A549 (cell line): ENCODE data around the gene USP24. TPM values are rescaled to one million over a fixed set of nuclear protein-coding genes. Genes with fewer than 3 reads are reported as not detected.

Experiments
- ATAC-seq, 2 experiments: fragments of 200-7000 bp in 1 of 2; fragments of >200 bp in 1 of 2; cut with Nextera tagmentation in 1 of 2; cut with Tn5 transposase in 1 of 2; 3 replicates each; pipeline versions ENCODE4 v1.8.0 to v1.9.1; 2018 to 2020; ENCODE audit warnings: mild to moderate bottlenecking in 1 of 2, moderate library complexity in 1 of 2
- CTCF ChIA-PET: fragments of 300-600 bp; sonication (Branson Sonifier 250); formaldehyde crosslinking; extraction: SDS; loops from one replicate; lab custom pipeline; 2021; ENCODE audit warnings: antibody characterized with exemption, inconsistent platforms; lab: Yijun Ruan, JAX
- POLR2A ChIA-PET: fragments of 350-600 bp; formaldehyde crosslinking; extraction: SDS; loops from one replicate; lab custom pipeline; 2021; ENCODE audit warnings: antibody characterized with exemption, inconsistent platforms; lab: Yijun Ruan, JAX
- DNase-seq, 2 experiments: peaks; one replicate each; pipeline versions ENCODE4 v3.0.0 to v3.0.0-alpha.2; 2011 to 2016; ENCODE audit warnings: low read depth in 1 of 2, low spot score in 1 of 2
- FAIRE-seq: peaks from 2 replicates; lab custom pipeline; 2011; peaks lifted over from hg19 to GRCh38; lab: Jason Lieb, UNC
- H3K27ac ChIP-seq, 2 experiments: fragments of >200 bp; sonication (Bioruptor Twin); formaldehyde crosslinking; 3 replicates each; pipeline ENCODE4 v1.5.1; 2016 to 2017
- H3K4me1 ChIP-seq: fragments of >200 bp; sonication (Bioruptor Twin); formaldehyde crosslinking; 3 replicates; pipeline ENCODE4 v1.6.1; 2016
- H3K4me2 ChIP-seq: fragments of >200 bp; sonication (Bioruptor Twin); formaldehyde crosslinking; 3 replicates; pipeline ENCODE4 v1.6.1; 2016
- H3K4me3 ChIP-seq: fragments of >200 bp; sonication (Bioruptor Twin); formaldehyde crosslinking; 3 replicates; pipeline ENCODE4 v1.5.1; 2016
- H3K9me3 ChIP-seq: fragments of >200 bp; sonication (Bioruptor Twin); formaldehyde crosslinking; 3 replicates; pipeline ENCODE4 v1.6.1; 2016
- BCL3 ChIP-seq: fragments of >200 bp; sonication (Bioruptor Twin); formaldehyde crosslinking; IDR thresholded peaks from 3 replicates; pipeline ENCODE4 v1.6.1; 2016
- CBX2 ChIP-seq: fragments of 200-600 bp; sonication (generic); IDR thresholded peaks from 2 replicates; pipeline ENCODE4 v1.6.1; 2016; ENCODE audit warnings: low read depth, mild to moderate bottlenecking, borderline replicate concordance
- CEBPB ChIP-seq, 2 experiments: fragments of >200 bp in 1 of 2; sonication (Bioruptor Twin) in 1 of 2; formaldehyde crosslinking in 1 of 2; IDR thresholded peaks; 2 replicates each; pipeline ENCODE4 v1.6.1; 2012 to 2016
- CHD2 ChIP-seq: fragments of 150-350 bp; IDR thresholded peaks from 2 replicates; pipeline ENCODE4 v1.6.1; 2014; ENCODE audit warnings: low read length; ENCODE audit not compliant: partially characterized antibody
- CHD4 ChIP-seq: fragments of 200-600 bp; sonication (generic); IDR thresholded peaks from 2 replicates; pipeline ENCODE4 v1.6.1; 2016; ENCODE audit warnings: antibody characterized with exemption, mild to moderate bottlenecking, borderline replicate concordance
- ELK1 ChIP-seq: fragments of 150-350 bp; IDR thresholded peaks from 2 replicates; pipeline ENCODE4 v1.6.1; 2014; ENCODE audit warnings: low read depth, mild to moderate bottlenecking, low read length
- EP300 ChIP-seq, 2 experiments: fragments of >200 bp; sonication (Bioruptor Twin); formaldehyde crosslinking; IDR thresholded peaks; 2 replicates in 1 of 2; 3 replicates in 1 of 2; pipeline ENCODE4 v1.6.1; 2016 to 2017
- FOSL2 ChIP-seq, 2 experiments: fragments of 450-650 bp in 1 of 2; fragments of >200 bp in 1 of 2; sonication (Bioruptor Twin) in 1 of 2; formaldehyde crosslinking; IDR thresholded peaks; 2 replicates each; pipeline versions ENCODE4 v1.5.0 to v1.6.1; 2016 to 2020; ENCODE audit warnings: mild to moderate bottlenecking in 1 of 2, moderate library complexity in 1 of 2
- HDAC2 ChIP-seq: fragments of 200-600 bp; sonication (generic); IDR thresholded peaks from 2 replicates; pipeline ENCODE4 v1.6.1; 2016
- HMGXB4 ChIP-seq: fragments of 250-450 bp; sonication (Bioruptor Pico); IDR thresholded peaks from 2 replicates; pipeline ENCODE4 v1.5.0; 2021; ENCODE audit warnings: mild to moderate bottlenecking, moderate library complexity, borderline replicate concordance
- HOXB13 ChIP-seq: fragments of 250-450 bp; sonication (Bioruptor Pico); IDR thresholded peaks from 2 replicates; pipeline ENCODE4 v1.5.0; 2020; ENCODE audit warnings: low read depth, mild to moderate bottlenecking, moderate library complexity
- JUN ChIP-seq, 2 experiments: fragments of >200 bp; sonication (Bioruptor Twin); formaldehyde crosslinking; IDR thresholded peaks; 2 replicates in 1 of 2; 3 replicates in 1 of 2; pipeline ENCODE4 v1.6.1; 2016 to 2017
- JUNB ChIP-seq: fragments of >200 bp; sonication (Bioruptor Twin); formaldehyde crosslinking; IDR thresholded peaks from 2 replicates; pipeline ENCODE4 v1.6.1; 2016
- KDM5A ChIP-seq: fragments of 200-600 bp; sonication (generic); IDR thresholded peaks from 2 replicates; pipeline ENCODE4 v1.6.1; 2016; ENCODE audit warnings: antibody characterized with exemption, mild to moderate bottlenecking
- MAFK ChIP-seq: fragments of 450-650 bp; IDR thresholded peaks from 2 replicates; pipeline ENCODE4 v1.6.1; 2014; ENCODE audit not compliant: partially characterized antibody
- NR3C1 ChIP-seq: fragments of >200 bp; sonication (Bioruptor Twin); formaldehyde crosslinking; IDR thresholded peaks from 3 replicates; pipeline ENCODE4 v1.6.1; 2017
- RARB ChIP-seq: fragments of 250-450 bp; sonication (Bioruptor Pico); IDR thresholded peaks from 2 replicates; pipeline ENCODE4 v1.8.0; 2021; ENCODE audit warnings: mild to moderate bottlenecking, moderate library complexity
- REST ChIP-seq: fragments of 200-600 bp; sonication (generic); IDR thresholded peaks from 2 replicates; pipeline ENCODE4 v1.6.1; 2016; ENCODE audit warnings: antibody characterized with exemption, mild to moderate bottlenecking, moderate library complexity
- SMC3 ChIP-seq: fragments of >200 bp; sonication (Bioruptor Twin); formaldehyde crosslinking; IDR thresholded peaks from 3 replicates; pipeline ENCODE4 v1.6.1; 2018; ENCODE audit warnings: inconsistent platforms
- ZFP36 ChIP-seq: fragments of 450-650 bp; IDR thresholded peaks from 2 replicates; pipeline ENCODE4 v1.6.1; 2014; ENCODE audit warnings: borderline replicate concordance; ENCODE audit not compliant: partially characterized antibody
- ZNF302 ChIP-seq: fragments of 250-450 bp; sonication (Bioruptor Pico); IDR thresholded peaks from 2 replicates; pipeline ENCODE4 v1.9.0; 2021; ENCODE audit warnings: inconsistent platforms, mild to moderate bottlenecking, moderate library complexity
- WGBS: methylation state at CpG from one replicate; pipeline ENCODE4 v1.1.6; 2017; ENCODE audit errors: missing lambda C conversion rate; 5-methylcytosine and 5-hydroxymethylcytosine counted together
- polyA plus RNA-seq, 4 experiments: library from polyadenylated mRNA; depleted of rRNA in 3 of 4; stranded (reverse); fragments of >200 nt; fragmentation: RNase III in 1 of 4; extraction: RNeasy Plus Mini Kit Qiagen cat#74134 plus additional on column Dnase treatment in 1 of 4; gene quantifications; 2 replicates in 3 of 4; 3 replicates in 1 of 4; pipeline ENCODE4 v1.2.3, GENCODE V29; 2011 to 2017

Gene USP24
- polyA plus RNA-seq, 2 of the 4 experiments (the other 2 are of a cell fraction): 14.7 to 21.7 TPM

DNA sequence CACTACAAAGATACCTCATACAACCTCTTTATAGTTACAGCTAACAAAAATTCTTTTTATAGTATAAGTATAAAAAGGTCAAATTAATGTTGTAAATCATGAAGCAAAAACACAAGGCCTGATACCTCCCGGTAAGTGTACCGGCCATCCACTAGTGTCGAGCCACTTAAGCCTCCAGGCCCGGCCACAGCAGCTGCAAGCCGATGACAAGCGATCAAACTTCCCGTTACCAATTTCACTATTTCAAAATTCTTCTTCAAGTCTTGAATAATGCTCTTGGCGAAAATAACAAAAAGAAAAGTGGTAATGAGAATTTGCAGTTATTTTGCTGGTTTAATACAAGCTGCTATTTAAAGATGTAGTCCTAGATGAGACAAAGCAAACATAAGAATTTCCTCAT, 67.6 kb downstream of the USP24 start:
- ChIA-PET POLR2A (no interaction called here), CTCF (interaction anchor here (1.1 kb wide), 1 partner anchor 130 kb away, joined by 6 read pairs; no protein-coding TSS in a partner anchor)
- 85% methylated on average over 8 of the region's 8 CpGs for WGBS
- no peak for TF ChIP-seq HDAC2
- no peak for TF ChIP-seq RARB
- no peak for TF ChIP-seq EP300 (IDR thresholded peaks at IDR 0.05)
- no peak for TF ChIP-seq NR3C1
- no peak for TF ChIP-seq CHD2
- TF ChIP-seq JUNB: no peak
- TF ChIP-seq FOSL2 (IDR thresholded peaks at IDR 0.05): no peak
- no peak for TF ChIP-seq FOSL2 (CRISPR knock-in tag; IDR thresholded peaks at IDR 0.05)
- TF ChIP-seq CEBPB (IDR thresholded peaks at IDR 0.05): no peak
- TF ChIP-seq KDM5A: no peak
- no peak for TF ChIP-seq ZNF302 (CRISPR knock-in tag)
- TF ChIP-seq JUN (IDR thresholded peaks at IDR 0.05): no peak
- TF ChIP-seq MAFK: no peak
- TF ChIP-seq CBX2: no peak
- no peak for TF ChIP-seq BCL3
- no peak for DNase-seq
- H3K27ac ChIP-seq: no peak overlapping the region
- H3K4me3 ChIP-seq: no peak overlapping the region
- no peak for ATAC-seq
- 0 out of 3 replicates have a peak overlapping the region, but pooled peaks have one; percentile 10 for H3K4me2 ChIP-seq
- FAIRE-seq: no peak
- peaks cover 14% of the 10 kb centered on the region; the same call in 2 of the 3 replicates for H3K4me1 ChIP-seq
- no peaks in the 10 kb centered on the region for H3K9me3 ChIP-seq

DNA sequence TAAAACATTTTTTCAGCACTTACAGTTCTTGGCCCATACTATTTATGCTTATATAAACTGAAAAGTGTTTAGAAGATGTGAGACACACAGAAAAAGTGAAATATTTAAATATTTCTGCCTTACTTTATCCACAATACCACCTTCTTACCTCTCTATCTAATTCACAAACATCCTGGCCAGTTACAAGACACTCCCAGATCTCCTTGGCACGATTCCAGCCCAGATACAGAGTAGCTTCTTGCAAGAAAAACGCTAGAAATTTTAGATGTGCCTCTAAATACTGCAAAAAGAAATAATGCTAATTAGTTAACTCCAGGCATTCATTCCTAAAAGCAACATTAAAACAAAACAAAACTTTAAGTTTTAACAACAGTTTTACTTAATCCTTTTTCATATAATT, 68.4 kb downstream of the USP24 start:
- ChIA-PET POLR2A (no interaction called here), CTCF (interaction anchor here (1.1 kb wide), 1 partner anchor 131 kb away, joined by 6 read pairs; no protein-coding TSS in a partner anchor)

More for the DNA sequence above, 68.4 kb downstream of the USP24 start:
- Histone ChIP-seq H3K9me3 (no peaks in the 10 kb centered on the region), H3K4me3 (no peak overlapping the region), H3K27ac (no peak overlapping the region), H3K4me2 (no peak overlapping the region), H3K4me1 (peaks cover 14% of the 10 kb centered on the region; the same call in 2 of the 3 replicates)
- FAIRE-seq (no peak), ATAC-seq (no peak), DNase-seq (peak in 1 of 2 experiments; percentile 22)
- 31% methylated on average over 2 of the region's 2 CpGs for WGBS
- TF ChIP-seq SMC3: no peak
- TF ChIP-seq BCL3: no peak
- TF ChIP-seq HMGXB4 (CRISPR knock-in tag): no peak
- no peak for TF ChIP-seq CHD4
- TF ChIP-seq HOXB13 (CRISPR knock-in tag): no peak
- no peak for TF ChIP-seq ZFP36
- no peak for TF ChIP-seq REST
- no peak for TF ChIP-seq ELK1
- no peak for TF ChIP-seq NR3C1
- TF ChIP-seq MAFK: no peak
